Measurements from ENCODE around the gene RWDD1. TPM values are rescaled to one million over a fixed set of nuclear protein-coding genes. Genes with fewer than 3 reads are reported as not detected.

The RWDD1 gene
- total and polyA plus RNA-seq, 2 of the 13 experiments (the other 11 are each of a cell fraction or from before 2014, with no cell fraction given) = 27.4 to 67.1 TPM

DNA sequence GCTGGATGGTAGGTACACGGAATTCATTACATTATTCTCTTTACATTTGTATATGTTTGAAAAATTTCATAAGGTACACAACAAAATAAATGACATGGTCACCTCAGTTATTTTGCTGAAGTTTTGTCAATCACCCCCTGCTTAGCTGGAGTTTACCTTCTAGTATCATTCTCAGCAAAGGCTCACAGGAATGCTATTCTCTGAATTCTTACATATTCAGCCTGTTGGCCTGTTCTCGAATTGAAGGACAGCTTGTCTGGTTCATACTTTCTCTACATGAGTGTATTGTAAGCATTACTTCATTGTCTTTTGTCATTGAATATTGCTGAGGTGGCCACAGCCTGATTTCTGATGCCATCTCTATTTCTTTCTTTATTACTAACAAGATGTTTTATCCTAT lies 47.1 kb upstream of the RWDD1 start:
- Histone ChIP-seq H3K9ac (ENCODE audit: insufficient read depth, low read depth, low read length) (no peak overlapping the region), H3K9me3 (ENCODE audit: low read length) (no peaks in the 10 kb centered on the region), H3K79me2 (ENCODE audit: insufficient read depth, low read length) (no peaks in the 10 kb centered on the region), H3K27me3 (ENCODE audit: control insufficient read depth in 1 of 2, insufficient read depth in 2 of 2, low read length in 2 of 2) (no peaks in the 10 kb centered on the region; a peak in 1 of 5 replicates), H4K20me1 (ENCODE audit: insufficient read depth, low read length) (no peaks in the 10 kb centered on the region), H3K4me1 (ENCODE audit: insufficient read depth, low read length) (peaks cover 6% of the 10 kb centered on the region; the same call in 1 of the 2 replicates), H3K27ac (ENCODE audit: extremely low read length, insufficient read depth, low read length) (no peak overlapping the region), H3K4me3 (replicated peaks in 1 of 3; ENCODE audit: insufficient read depth in 1 of 3, low read depth in 2 of 3, low read length in 3 of 3) (no peak overlapping the region), H3K4me2 (ENCODE audit: low read depth, low read length) (no peak overlapping the region), H3K36me3 (replicated peaks in 1 of 2; ENCODE audit: control insufficient read depth in 1 of 2, insufficient read depth in 2 of 2, low read length in 2 of 2) (no peaks in the 10 kb centered on the region), H2AFZ (ENCODE audit: low read length) (no peak overlapping the region)
- intact Hi-C loops (cut with micrococcal nuclease; ENCODE audit: unreplicated experiment) = no loop called here
- POLR2A ChIA-PET = no interaction called here
- TF ChIP-seq ZNF292 (CRISPR knock-in tag; IDR thresholded peaks at IDR 0.05; ENCODE audit: borderline replicate concordance, low read depth) (no peak), TMF1 (CRISPR knock-in tag; IDR thresholded peaks at IDR 0.05; ENCODE audit: low read depth) (no peak), TEAD2 (CRISPR knock-in tag; IDR thresholded peaks at IDR 0.05) (no peak), ZNF552 (CRISPR knock-in tag; IDR thresholded peaks at IDR 0.05; ENCODE audit: borderline replicate concordance) (no peak), PTBP1 (IDR thresholded peaks at IDR 0.05; ENCODE audit: low read depth, low read length, poor library complexity, severe bottlenecking) (no peak), MYC (CRISPR knock-in tag; IDR thresholded peaks at IDR 0.05; ENCODE audit: borderline replicate concordance) (no peak), IRF2 (CRISPR knock-in tag; IDR thresholded peaks at IDR 0.05) (no peak), PCBP1 (IDR thresholded peaks at IDR 0.05; ENCODE audit: borderline replicate concordance, low read depth, low read length) (no peak)
- TF ChIP-seq, protein P1, sequence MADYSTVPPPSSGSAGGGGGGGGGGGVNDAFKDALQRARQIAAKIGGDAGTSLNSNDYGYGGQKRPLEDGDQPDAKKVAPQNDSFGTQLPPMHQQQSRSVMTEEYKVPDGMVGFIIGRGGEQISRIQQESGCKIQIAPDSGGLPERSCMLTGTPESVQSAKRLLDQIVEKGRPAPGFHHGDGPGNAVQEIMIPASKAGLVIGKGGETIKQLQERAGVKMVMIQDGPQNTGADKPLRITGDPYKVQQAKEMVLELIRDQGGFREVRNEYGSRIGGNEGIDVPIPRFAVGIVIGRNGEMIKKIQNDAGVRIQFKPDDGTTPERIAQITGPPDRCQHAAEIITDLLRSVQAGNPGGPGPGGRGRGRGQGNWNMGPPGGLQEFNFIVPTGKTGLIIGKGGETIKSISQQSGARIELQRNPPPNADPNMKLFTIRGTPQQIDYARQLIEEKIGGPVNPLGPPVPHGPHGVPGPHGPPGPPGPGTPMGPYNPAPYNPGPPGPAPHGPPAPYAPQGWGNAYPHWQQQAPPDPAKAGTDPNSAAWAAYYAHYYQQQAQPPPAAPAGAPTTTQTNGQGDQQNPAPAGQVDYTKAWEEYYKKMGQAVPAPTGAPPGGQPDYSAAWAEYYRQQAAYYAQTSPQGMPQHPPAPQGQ (CRISPR knock-in tag; IDR thresholded peaks at IDR 0.05; ENCODE audit: borderline replicate concordance) = no peak
- TF ChIP-seq, protein P2, sequence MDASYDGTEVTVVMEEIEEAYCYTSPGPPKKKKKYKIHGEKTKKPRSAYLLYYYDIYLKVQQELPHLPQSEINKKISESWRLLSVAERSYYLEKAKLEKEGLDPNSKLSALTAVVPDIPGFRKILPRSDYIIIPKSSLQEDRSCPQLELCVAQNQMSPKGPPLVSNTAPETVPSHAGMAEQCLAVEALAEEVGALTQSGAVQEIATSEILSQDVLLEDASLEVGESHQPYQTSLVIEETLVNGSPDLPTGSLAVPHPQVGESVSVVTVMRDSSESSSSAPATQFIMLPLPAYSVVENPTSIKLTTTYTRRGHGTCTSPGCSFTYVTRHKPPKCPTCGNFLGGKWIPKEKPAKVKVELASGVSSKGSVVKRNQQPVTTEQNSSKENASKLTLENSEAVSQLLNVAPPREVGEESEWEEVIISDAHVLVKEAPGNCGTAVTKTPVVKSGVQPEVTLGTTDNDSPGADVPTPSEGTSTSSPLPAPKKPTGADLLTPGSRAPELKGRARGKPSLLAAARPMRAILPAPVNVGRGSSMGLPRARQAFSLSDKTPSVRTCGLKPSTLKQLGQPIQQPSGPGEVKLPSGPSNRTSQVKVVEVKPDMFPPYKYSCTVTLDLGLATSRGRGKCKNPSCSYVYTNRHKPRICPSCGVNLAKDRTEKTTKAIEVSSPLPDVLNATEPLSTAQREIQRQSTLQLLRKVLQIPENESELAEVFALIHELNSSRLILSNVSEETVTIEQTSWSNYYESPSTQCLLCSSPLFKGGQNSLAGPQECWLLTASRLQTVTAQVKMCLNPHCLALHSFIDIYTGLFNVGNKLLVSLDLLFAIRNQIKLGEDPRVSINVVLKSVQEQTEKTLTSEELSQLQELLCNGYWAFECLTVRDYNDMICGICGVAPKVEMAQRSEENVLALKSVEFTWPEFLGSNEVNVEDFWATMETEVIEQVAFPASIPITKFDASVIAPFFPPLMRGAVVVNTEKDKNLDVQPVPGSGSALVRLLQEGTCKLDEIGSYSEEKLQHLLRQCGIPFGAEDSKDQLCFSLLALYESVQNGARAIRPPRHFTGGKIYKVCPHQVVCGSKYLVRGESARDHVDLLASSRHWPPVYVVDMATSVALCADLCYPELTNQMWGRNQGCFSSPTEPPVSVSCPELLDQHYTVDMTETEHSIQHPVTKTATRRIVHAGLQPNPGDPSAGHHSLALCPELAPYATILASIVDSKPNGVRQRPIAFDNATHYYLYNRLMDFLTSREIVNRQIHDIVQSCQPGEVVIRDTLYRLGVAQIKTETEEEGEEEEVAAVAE (CRISPR knock-in tag; IDR thresholded peaks at IDR 0.05; ENCODE audit: borderline replicate concordance) = no peak
- TF ChIP-seq, protein P3, sequence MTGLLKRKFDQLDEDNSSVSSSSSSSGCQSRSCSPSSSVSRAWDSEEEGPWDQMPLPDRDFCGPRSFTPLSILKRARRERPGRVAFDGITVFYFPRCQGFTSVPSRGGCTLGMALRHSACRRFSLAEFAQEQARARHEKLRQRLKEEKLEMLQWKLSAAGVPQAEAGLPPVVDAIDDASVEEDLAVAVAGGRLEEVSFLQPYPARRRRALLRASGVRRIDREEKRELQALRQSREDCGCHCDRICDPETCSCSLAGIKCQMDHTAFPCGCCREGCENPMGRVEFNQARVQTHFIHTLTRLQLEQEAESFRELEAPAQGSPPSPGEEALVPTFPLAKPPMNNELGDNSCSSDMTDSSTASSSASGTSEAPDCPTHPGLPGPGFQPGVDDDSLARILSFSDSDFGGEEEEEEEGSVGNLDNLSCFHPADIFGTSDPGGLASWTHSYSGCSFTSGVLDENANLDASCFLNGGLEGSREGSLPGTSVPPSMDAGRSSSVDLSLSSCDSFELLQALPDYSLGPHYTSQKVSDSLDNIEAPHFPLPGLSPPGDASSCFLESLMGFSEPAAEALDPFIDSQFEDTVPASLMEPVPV (CRISPR knock-in tag; IDR thresholded peaks at IDR 0.05) = no peak
- in situ Hi-C loops (cut with HindIII; ENCODE audit: extremely low pct_ligation_motif_present, low pct_unique_long_range_greater_than_20kb) = no loop called here
- CTCF ChIA-PET (ENCODE audit: low intra/inter-chr PET ratio, low total read pairs) = no interaction called here
- no TSS peak for BruUV-seq (replicated peaks)
- 4% methylated on average over 2 of the region's 2 CpGs for WGBS (ENCODE audit: low lambda C conversion rate)
- ATAC-seq (no peak), FAIRE-seq (no peak), DNase-seq (ENCODE audit: low spot score) (no peak)

Measured in HepG2 (cell line).